Right atrium auricular region (tissue), 2 donors: ENCODE results near the gene DRD3. TPM values are rescaled to one million over a fixed set of nuclear protein-coding genes. Genes with fewer than 3 reads are reported as not detected.

Experiments used
- DNase-seq: peaks from one replicate; pipeline ENCODE4 v3.0.0-alpha.2; 2019; ENCODE audit warnings: low spot score
- H3K27ac ChIP-seq, 2 donors: fragments of 200-600 bp; sonication (generic); 1 replicate in 1 of 2; 2 replicates in 1 of 2; pipeline ENCODE4 v1.5.1; 2016 to 2019
- H3K27me3 ChIP-seq, 2 donors: fragments of 200-600 bp; sonication (generic); one replicate each; pipeline versions ENCODE4 v1.5.1 to v1.6.0; 2017 to 2019
- H3K36me3 ChIP-seq: fragments of 200-600 bp; sonication (generic); one replicate; pipeline ENCODE4 v1.5.1; 2016
- H3K4me1 ChIP-seq, 2 donors: fragments of 200-600 bp; sonication (generic); one replicate each; pipeline versions ENCODE4 v1.5.1 to v1.6.0; 2017 to 2019
- H3K4me3 ChIP-seq, 2 donors: fragments of 200-600 bp; sonication (generic); 1 replicate in 1 of 2; 2 replicates in 1 of 2; pipeline ENCODE4 v1.5.1; 2017 to 2019; ENCODE audit warnings: mild to moderate bottlenecking in 1 of 2, moderate library complexity in 1 of 2
- H3K9me3 ChIP-seq, 2 donors: fragments of 200-600 bp; sonication (generic); one replicate each; pipeline ENCODE4 v1.5.1; 2019
- total RNA-seq, 2 donors: library from RNA; depleted of rRNA; stranded (reverse); fragments of >200 nt; gene quantifications; one replicate each; pipeline ENCODE4 v1.1.0, GENCODE V29; 2016
- TF ChIP-seq, protein P1 (sequence below), 2 donors: fragments of 200-600 bp; sonication (generic); IDR thresholded peaks; one replicate each; pipeline ENCODE4 v1.5.1; 2019; ENCODE audit warnings: antibody characterized with exemption in 2 of 2

Gene DRD3
- total RNA-seq, 2 donors from 2014 or later: not detected

DNA sequence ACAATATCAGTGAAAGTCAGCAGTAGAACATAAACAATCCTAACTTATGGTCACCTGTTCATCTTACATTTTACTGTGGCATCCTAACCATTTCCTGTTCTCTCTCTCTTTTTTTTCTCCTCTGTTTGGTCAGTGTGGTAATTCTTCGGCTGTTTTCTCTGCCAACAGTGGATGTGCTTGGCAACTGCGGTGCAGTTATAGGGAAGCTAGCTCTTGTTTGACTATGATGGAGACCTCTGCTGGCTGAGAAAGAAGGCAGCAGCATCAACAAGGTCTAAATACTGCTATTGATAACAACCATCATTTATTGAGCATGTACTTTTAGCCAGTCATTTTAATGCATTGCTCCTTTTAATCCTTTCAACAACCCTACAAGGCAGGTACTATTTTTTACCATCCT, 723 bp upstream of the DRD3 start:
- Histone ChIP-seq H3K4me3 (no peak overlapping the region), H3K36me3 (no peaks in the 10 kb centered on the region), H3K4me1 (no peaks in the 10 kb centered on the region), H3K9me3 (peaks cover 0 to 5% of the 10 kb centered on the region in 2 donors), H3K27me3 (no peaks in the 10 kb centered on the region), H3K27ac (no peak overlapping the region)
- no peak for DNase-seq
- TF ChIP-seq, protein P1, sequence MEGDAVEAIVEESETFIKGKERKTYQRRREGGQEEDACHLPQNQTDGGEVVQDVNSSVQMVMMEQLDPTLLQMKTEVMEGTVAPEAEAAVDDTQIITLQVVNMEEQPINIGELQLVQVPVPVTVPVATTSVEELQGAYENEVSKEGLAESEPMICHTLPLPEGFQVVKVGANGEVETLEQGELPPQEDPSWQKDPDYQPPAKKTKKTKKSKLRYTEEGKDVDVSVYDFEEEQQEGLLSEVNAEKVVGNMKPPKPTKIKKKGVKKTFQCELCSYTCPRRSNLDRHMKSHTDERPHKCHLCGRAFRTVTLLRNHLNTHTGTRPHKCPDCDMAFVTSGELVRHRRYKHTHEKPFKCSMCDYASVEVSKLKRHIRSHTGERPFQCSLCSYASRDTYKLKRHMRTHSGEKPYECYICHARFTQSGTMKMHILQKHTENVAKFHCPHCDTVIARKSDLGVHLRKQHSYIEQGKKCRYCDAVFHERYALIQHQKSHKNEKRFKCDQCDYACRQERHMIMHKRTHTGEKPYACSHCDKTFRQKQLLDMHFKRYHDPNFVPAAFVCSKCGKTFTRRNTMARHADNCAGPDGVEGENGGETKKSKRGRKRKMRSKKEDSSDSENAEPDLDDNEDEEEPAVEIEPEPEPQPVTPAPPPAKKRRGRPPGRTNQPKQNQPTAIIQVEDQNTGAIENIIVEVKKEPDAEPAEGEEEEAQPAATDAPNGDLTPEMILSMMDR (IDR thresholded peaks at IDR 0.05): no peak

DNA sequence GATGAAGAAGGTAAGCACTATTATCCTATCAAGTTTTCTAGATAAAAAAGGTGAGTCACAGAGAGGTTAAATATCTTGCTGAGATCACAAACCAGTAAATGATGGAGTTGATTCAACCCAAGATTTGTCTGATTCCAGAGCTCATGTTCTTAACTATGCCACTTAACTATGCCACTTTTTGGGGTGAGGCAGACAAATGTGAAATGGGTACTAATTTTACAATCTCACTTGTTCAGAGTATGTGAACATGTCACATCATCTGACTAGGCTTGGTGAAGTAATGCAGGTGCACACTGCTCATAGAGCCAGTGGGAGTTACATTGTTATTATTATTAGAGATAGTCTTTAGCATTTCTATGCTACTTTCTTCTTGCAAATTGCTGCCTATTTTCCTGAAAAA, 2.0 kb downstream of the DRD3 start:
- H3K9me3 ChIP-seq: no peaks in the 10 kb centered on the region

DNA sequence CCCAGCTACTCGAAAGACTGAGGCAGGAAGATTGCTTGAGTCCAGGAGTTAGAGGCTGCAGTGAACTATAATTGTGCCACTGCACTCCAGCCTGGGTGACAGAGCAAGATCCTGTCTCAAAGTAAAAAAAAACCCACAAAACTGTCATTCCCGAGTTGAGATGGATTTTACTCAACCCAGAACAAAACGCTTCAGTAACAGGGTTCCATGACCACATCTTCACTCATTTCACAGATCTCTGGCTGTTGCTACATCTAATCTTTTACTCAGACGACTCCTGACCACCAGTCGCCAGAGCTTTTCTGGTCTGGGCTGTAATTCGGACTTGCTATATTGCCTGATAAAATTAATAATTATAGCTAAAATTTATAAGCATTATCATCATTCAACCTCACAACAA, 2.4 kb downstream of the DRD3 start:
- TF ChIP-seq, protein P1 (IDR thresholded peaks at IDR 0.05): no peak
- no peaks in the 10 kb centered on the region for H3K4me1 ChIP-seq
- no peak for DNase-seq

More for the DNA sequence above, 2.0 kb downstream of the DRD3 start:
- H3K4me1 ChIP-seq: no peaks in the 10 kb centered on the region
- TF ChIP-seq, protein P1 (IDR thresholded peaks at IDR 0.05): no peak
- no peak overlapping the region for H3K4me3 ChIP-seq
- H3K27ac ChIP-seq: no peak overlapping the region
- H3K36me3 ChIP-seq: no peaks in the 10 kb centered on the region
- no peaks in the 10 kb centered on the region for H3K27me3 ChIP-seq
- DNase-seq: no peak

DNA sequence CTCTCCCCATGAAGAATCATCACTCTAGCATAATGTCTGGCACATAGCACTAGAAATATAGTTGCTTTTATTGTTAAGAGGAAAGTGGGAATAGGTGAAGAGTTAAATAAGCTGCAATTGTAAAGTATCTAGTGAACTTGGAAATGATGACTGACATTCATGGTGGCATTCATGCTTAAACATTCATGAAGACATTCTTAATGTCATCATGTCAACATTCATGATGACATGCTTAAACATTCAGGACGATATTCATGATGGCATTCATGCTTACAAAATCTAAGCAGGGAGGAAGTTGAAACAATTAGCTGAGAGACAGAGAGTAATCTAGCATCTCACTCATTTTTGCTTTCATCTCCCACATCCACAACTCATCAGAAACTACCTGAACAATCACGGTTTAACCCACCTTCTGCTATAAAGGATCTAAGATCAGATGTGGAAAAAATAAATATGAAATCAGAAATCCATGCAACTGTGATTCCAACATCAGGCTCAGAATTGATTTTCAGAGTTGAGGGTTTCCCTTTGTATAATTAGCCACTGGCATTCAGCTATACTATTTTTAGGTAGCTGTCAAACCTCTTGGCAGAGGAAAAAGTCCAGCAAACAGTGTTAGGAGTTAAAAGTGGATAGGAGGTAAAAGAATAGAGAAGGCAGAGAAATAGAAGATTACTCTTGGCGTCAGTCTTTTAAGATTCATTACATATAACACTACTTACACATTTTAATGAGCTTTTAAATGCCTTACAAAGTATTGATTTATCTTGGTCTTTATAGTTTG, 3.5 kb downstream of the DRD3 start:
- H3K9me3 ChIP-seq: no peaks in the 10 kb centered on the region
- no peak for DNase-seq
- H3K36me3 ChIP-seq: no peaks in the 10 kb centered on the region
- no peaks in the 10 kb centered on the region for H3K27me3 ChIP-seq
- no peak overlapping the region for H3K4me3 ChIP-seq
- TF ChIP-seq, protein P1 (IDR thresholded peaks at IDR 0.05): no peak
- no peak overlapping the region for H3K27ac ChIP-seq
- H3K4me1 ChIP-seq: no peaks in the 10 kb centered on the region

More for the DNA sequence above, 2.4 kb downstream of the DRD3 start:
- Histone ChIP-seq H3K36me3 (no peaks in the 10 kb centered on the region), H3K9me3 (no peaks in the 10 kb centered on the region), H3K27me3 (no peaks in the 10 kb centered on the region), H3K4me3 (no peak overlapping the region), H3K27ac (no peak overlapping the region)

DNA sequence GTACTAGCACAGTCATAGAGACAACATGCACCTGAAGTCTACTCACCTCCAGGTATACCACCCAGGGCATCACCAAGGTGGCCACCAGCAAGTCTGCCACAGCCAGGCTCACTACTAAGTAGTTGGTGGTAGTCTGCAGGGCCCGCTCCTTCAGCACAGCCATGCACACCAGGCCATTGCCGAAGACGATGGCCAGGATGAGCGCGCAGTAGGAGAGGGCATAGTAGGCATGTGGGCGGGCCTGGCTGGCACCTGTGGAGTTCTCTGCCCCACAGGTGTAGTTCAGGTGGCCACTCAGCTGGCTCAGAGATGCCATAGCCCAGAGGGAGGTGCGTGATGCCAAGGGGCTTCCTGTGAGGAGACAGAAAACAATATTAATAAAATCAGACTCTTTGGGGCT, 7.2 kb downstream of the DRD3 start:
- no peak for DNase-seq
- Histone ChIP-seq H3K4me1 (no peaks in the 10 kb centered on the region), H3K27me3 (no peaks in the 10 kb centered on the region), H3K9me3 (no peaks in the 10 kb centered on the region), H3K4me3 (no peak overlapping the region), H3K36me3 (no peaks in the 10 kb centered on the region), H3K27ac (no peak overlapping the region)
- TF ChIP-seq, protein P1 (IDR thresholded peaks at IDR 0.05): no peak

DNA sequence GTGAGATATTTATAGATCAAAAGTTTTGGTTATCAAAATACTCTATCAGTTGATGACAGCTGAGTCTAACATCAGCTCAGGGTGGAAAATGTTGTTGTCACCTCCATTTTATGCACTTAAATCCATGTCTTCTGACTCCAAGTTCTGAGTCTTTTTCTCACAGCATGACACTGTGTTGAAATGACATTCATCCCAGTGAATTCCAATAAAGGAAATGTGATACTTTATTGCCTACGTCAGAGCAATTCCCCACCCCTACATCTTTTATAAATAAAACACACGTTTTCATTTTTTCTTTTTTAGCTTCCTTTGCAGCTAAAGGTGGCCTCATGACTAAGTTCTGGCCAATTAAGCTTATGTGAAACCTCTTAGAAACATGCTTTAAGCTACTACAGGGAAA, 10.7 kb downstream of the DRD3 start:
- Histone ChIP-seq H3K36me3 (no peaks in the 10 kb centered on the region), H3K4me3 (no peak overlapping the region), H3K27me3 (no peaks in the 10 kb centered on the region), H3K9me3 (no peaks in the 10 kb centered on the region), H3K27ac (no peak overlapping the region), H3K4me1 (no peaks in the 10 kb centered on the region)
- DNase-seq: no peak
- TF ChIP-seq, protein P1 (IDR thresholded peaks at IDR 0.05): no peak
